GM19238 (cell line): ENCODE data around the gene RGCC.
"Not testable (repeated sequence)": the region's sequence is repeated elsewhere in the genome, so short reads cannot be mapped to it uniquely, and the experiment has no call there.

Experiments
- DNase-seq: peaks from one replicate; pipeline ENCODE4 v3.0.0; 2011; ENCODE audit warnings: low spot score; ENCODE audit not compliant: insufficient read length

RGCC gene

GRCh38 chr13:41456768-41457588 is at the start of gene RGCC:
Gene RGCC (plus strand): TSS chr13:41457550. CDS start chr13:41457708, 158 bp downstream.
- DNase-seq = peak; percentile 66

GRCh38 chr13:41408121-41408520 is 49.2 kb upstream of the RGCC start:
- DNase-seq = no peak

- DNase-seq = no peak
Observed at GRCh38 chr13:41408746-41409145, 48.6 kb upstream of the RGCC start.

- DNase-seq = no peak
Observed at GRCh38 chr13:41409611-41410010, 47.7 kb upstream of the RGCC start.

GRCh38 chr13:41411060-41411459 is 46.3 kb upstream of the RGCC start:
- DNase-seq = no peak

- DNase-seq = no peak
Observed at GRCh38 chr13:41411522-41411921, 45.8 kb upstream of the RGCC start.

GRCh38 chr13:41413872-41414271 is 43.5 kb upstream of the RGCC start:
- no peak for DNase-seq

- DNase-seq = no peak
Observed at GRCh38 chr13:41416276-41416675, 41.1 kb upstream of the RGCC start.

- DNase-seq = no peak
Observed at GRCh38 chr13:41418027-41418426, 39.3 kb upstream of the RGCC start.

GRCh38 chr13:41418731-41419130 is 38.6 kb upstream of the RGCC start:
- DNase-seq = no peak

- DNase-seq = no peak
Observed at GRCh38 chr13:41419206-41419605, 38.1 kb upstream of the RGCC start.

- no peak for DNase-seq
Observed at GRCh38 chr13:41420146-41420545, 37.2 kb upstream of the RGCC start.

- DNase-seq = not testable (repeated sequence)
Observed at GRCh38 chr13:41421330-41421729, 36.0 kb upstream of the RGCC start.

- not testable (repeated sequence) for DNase-seq
Observed at GRCh38 chr13:41421983-41422382, 35.4 kb upstream of the RGCC start.

GRCh38 chr13:41423259-41423658 is 34.1 kb upstream of the RGCC start:
- DNase-seq = not testable (repeated sequence)

- not testable (repeated sequence) for DNase-seq
Observed at GRCh38 chr13:41424675-41425074, 32.7 kb upstream of the RGCC start.

GRCh38 chr13:41426047-41426446 is 31.3 kb upstream of the RGCC start:
- DNase-seq = no peak

GRCh38 chr13:41427666-41428065 is 29.7 kb upstream of the RGCC start:
- no peak for DNase-seq

- DNase-seq = no peak
Observed at GRCh38 chr13:41428155-41428554, 29.2 kb upstream of the RGCC start.

GRCh38 chr13:41434030-41434429 is 23.3 kb upstream of the RGCC start:
- DNase-seq = not testable (repeated sequence)

GRCh38 chr13:41434831-41435520 is 22.4 kb upstream of the RGCC start:
- DNase-seq = no peak

GRCh38 chr13:41443969-41444368 is 13.4 kb upstream of the RGCC start:
- DNase-seq = no peak

- DNase-seq = no peak
Observed at GRCh38 chr13:41452462-41452861, 4.9 kb upstream of the RGCC start.
